DND-41 (cell line): ENCODE results near the gene HDGFL3.

ENCODE experiments used
- ATAC-seq: fragments of 200-7000 bp; cut with Tn5 transposase; 3 replicates; pipeline ENCODE4 v1.9.1; 2021; ENCODE audit warnings: low read depth; ENCODE audit not compliant: insufficient read depth
- DNase-seq: peaks from one replicate; pipeline ENCODE4 v3.0.0-alpha.2; 2020
- H2AFZ ChIP-seq: 2 replicates; pipeline ENCODE4 v1.6.0; 2012; ENCODE audit warnings: low read depth, low read length
- H3K27ac ChIP-seq: 2 replicates; pipeline ENCODE4 v1.5.1; 2012; ENCODE audit warnings: low read length, inconsistent platforms
- H3K27me3 ChIP-seq: fragments of 200-600 bp; sonication (generic); 2 replicates; pipeline ENCODE4 v1.6.0; 2012; ENCODE audit warnings: low read length, mild to moderate bottlenecking, inconsistent platforms; ENCODE audit not compliant: insufficient read depth, poor library complexity
- H3K36me3 ChIP-seq: 2 replicates; pipeline ENCODE4 v1.5.1; 2012; ENCODE audit warnings: low read length, inconsistent platforms; ENCODE audit not compliant: insufficient read depth
- H3K4me1 ChIP-seq: 2 replicates; pipeline ENCODE4 v1.5.1; 2012; ENCODE audit warnings: mild to moderate bottlenecking, low read length; ENCODE audit not compliant: insufficient read depth
- H3K4me2 ChIP-seq: 2 replicates; pipeline ENCODE4 v1.6.0; 2012; ENCODE audit warnings: mild to moderate bottlenecking, moderate library complexity, low read length, inconsistent platforms; ENCODE audit not compliant: insufficient read depth
- H3K4me3 ChIP-seq, 2 experiments: fragments of 200-600 bp in 1 of 2; shearing (Covaris generic) in 1 of 2; 2 replicates each; pipeline ENCODE4 v1.5.1; 2012 to 2016; ENCODE audit warnings: inconsistent platforms in 2 of 2, low read length in 2 of 2, mild to moderate bottlenecking in 2 of 2, low read depth in 1 of 2, moderate library complexity in 1 of 2
- H3K79me2 ChIP-seq: 2 replicates; pipeline ENCODE4 v1.6.0; 2012; ENCODE audit warnings: low read length, inconsistent platforms; ENCODE audit not compliant: insufficient read depth
- H3K9ac ChIP-seq: 2 replicates; pipeline ENCODE4 v1.6.0; 2012; ENCODE audit warnings: low read depth, mild to moderate bottlenecking, inconsistent platforms, low read length, moderate library complexity
- H3K9me3 ChIP-seq: 2 replicates; pipeline ENCODE4 v1.5.1; 2012; ENCODE audit warnings: low read length, moderate library complexity, mild to moderate bottlenecking, inconsistent platforms; ENCODE audit not compliant: insufficient read depth, severe bottlenecking
- H4K20me1 ChIP-seq: 2 replicates; pipeline ENCODE4 v1.6.0; 2012; ENCODE audit warnings: low read length; ENCODE audit not compliant: insufficient read depth
- CTCF ChIP-seq: IDR thresholded peaks from 2 replicates; pipeline ENCODE4 v1.5.1; 2012; ENCODE audit warnings: borderline replicate concordance, low read length, moderate library complexity, mild to moderate bottlenecking; ENCODE audit not compliant: poor library complexity, severe bottlenecking; ENCODE audit errors: extremely low read depth
- EZH2 ChIP-seq: IDR thresholded peaks from 3 replicates; pipeline ENCODE4 v1.6.1; 2012; ENCODE audit warnings: borderline replicate concordance, low read depth, mild to moderate bottlenecking, moderate library complexity, low read length, inconsistent platforms; ENCODE audit not compliant: severe bottlenecking

The HDGFL3 gene

GRCh38 chr15:83112233-83112955, 95.2 kb downstream of the HDGFL3 start:
- H3K4me2 ChIP-seq: no peak overlapping the region
- no peaks in the 10 kb centered on the region for H3K9me3 ChIP-seq
- no peak overlapping the region for H3K27ac ChIP-seq
- H3K27me3 ChIP-seq: no peaks in the 10 kb centered on the region
- DNase-seq (no peak), ATAC-seq (no peak)
- H3K79me2 ChIP-seq: no peaks in the 10 kb centered on the region
- H4K20me1 ChIP-seq: no peaks in the 10 kb centered on the region
- TF ChIP-seq CTCF (no peak), EZH2 (no peak)
- H3K4me3 ChIP-seq: no peak overlapping the region
- H3K9ac ChIP-seq: no peak overlapping the region
- no peak overlapping the region for H2AFZ ChIP-seq
- H3K36me3 ChIP-seq: 0 out of 2 replicates have a peak, but pooled peaks cover 3% of the 10 kb centered on the region
- H3K4me1 ChIP-seq: peaks cover 18% of the 10 kb centered on the region

- Histone ChIP-seq H3K9ac (no peak overlapping the region), H3K4me1 (peaks cover 26% of the 10 kb centered on the region), H4K20me1 (no peaks in the 10 kb centered on the region), H3K27me3 (no peaks in the 10 kb centered on the region), H3K27ac (no peak overlapping the region), H3K36me3 (0 out of 2 replicates have a peak, but pooled peaks cover 3% of the 10 kb centered on the region), H3K79me2 (no peaks in the 10 kb centered on the region), H3K9me3 (no peaks in the 10 kb centered on the region), H3K4me3 (no peak overlapping the region), H3K4me2 (no peak overlapping the region), H2AFZ (no peak overlapping the region)
- ATAC-seq: no peak
- TF ChIP-seq EZH2: no peak
- no peak for DNase-seq
Measured at GRCh38 chr15:83111149-83111548, 96.5 kb downstream of the HDGFL3 start.

GRCh38 chr15:83110381-83110780, 97.2 kb downstream of the HDGFL3 start:
- H3K4me1 ChIP-seq: peaks cover 26% of the 10 kb centered on the region
- no peak overlapping the region for H3K4me3 ChIP-seq
- H3K9ac ChIP-seq: no peak overlapping the region
- H3K36me3 ChIP-seq: 0 out of 2 replicates have a peak, but pooled peaks cover 1% of the 10 kb centered on the region
- H4K20me1 ChIP-seq: no peaks in the 10 kb centered on the region
- H2AFZ ChIP-seq: no peak overlapping the region
- DNase-seq (no peak), ATAC-seq (no peak)
- no peak overlapping the region for H3K27ac ChIP-seq
- H3K79me2 ChIP-seq: no peaks in the 10 kb centered on the region
- no peak overlapping the region for H3K4me2 ChIP-seq
- no peaks in the 10 kb centered on the region for H3K9me3 ChIP-seq
- no peak for TF ChIP-seq CTCF
- no peak for TF ChIP-seq EZH2
- no peaks in the 10 kb centered on the region for H3K27me3 ChIP-seq

- no peaks in the 10 kb centered on the region for H3K36me3 ChIP-seq
- no peaks in the 10 kb centered on the region for H3K9me3 ChIP-seq
- H3K4me1 ChIP-seq: peaks cover 26% of the 10 kb centered on the region
- no peak overlapping the region for H3K27ac ChIP-seq
- ATAC-seq (no peak), DNase-seq (no peak)
- no peak overlapping the region for H3K9ac ChIP-seq
- H3K4me2 ChIP-seq: no peak overlapping the region
- no peaks in the 10 kb centered on the region for H4K20me1 ChIP-seq
- no peaks in the 10 kb centered on the region for H3K27me3 ChIP-seq
- TF ChIP-seq CTCF (no peak), EZH2 (no peak)
- no peak overlapping the region for H3K4me3 ChIP-seq
- no peaks in the 10 kb centered on the region for H3K79me2 ChIP-seq
- no peak overlapping the region; the same call in 1 of the 2 replicates for H2AFZ ChIP-seq
Measured at GRCh38 chr15:83109532-83109931, 98.1 kb downstream of the HDGFL3 start.
